GM23248 (cell line): ENCODE data around the gene TMEM59L. TPM values are rescaled to one million over a fixed set of nuclear protein-coding genes. Genes with fewer than 3 reads are reported as not detected.

Experiments
- DNase-seq: peaks from one replicate; pipeline ENCODE4 v3.0.0-alpha.2; 2015
- H2AFZ ChIP-seq: fragments of 200-600 bp; sonication (generic); 2 replicates; pipeline ENCODE4 v1.6.1; 2016; ENCODE audit warnings: antibody characterized with exemption
- H3F3A ChIP-seq: fragments of 200-600 bp; sonication (generic); 2 replicates; pipeline ENCODE4 v1.6.1; 2016; ENCODE audit warnings: mild to moderate bottlenecking, antibody characterized with exemption, mixed run types; ENCODE audit not compliant: insufficient read depth
- H3K27ac ChIP-seq: fragments of 200-600 bp; sonication (generic); 2 replicates; pipeline ENCODE4 v1.5.1; 2016; ENCODE audit warnings: mild to moderate bottlenecking
- H3K27me3 ChIP-seq: fragments of 200-600 bp; sonication (generic); replicated peaks from 2 replicates; pipeline ENCODE4 v1.6.1; 2016; ENCODE audit warnings: mild to moderate bottlenecking; ENCODE audit not compliant: insufficient read depth
- H3K36me3 ChIP-seq: fragments of 200-600 bp; sonication (generic); 2 replicates; pipeline ENCODE4 v1.6.1; 2016; ENCODE audit warnings: low read depth, mild to moderate bottlenecking
- H3K4me1 ChIP-seq: fragments of 200-600 bp; sonication (generic); 2 replicates; pipeline ENCODE4 v1.6.1; 2016; ENCODE audit warnings: mild to moderate bottlenecking; ENCODE audit not compliant: insufficient read depth
- H3K4me2 ChIP-seq: fragments of 200-600 bp; sonication (generic); one replicate; pipeline ENCODE4 v1.6.1; 2016; ENCODE audit warnings: mild to moderate bottlenecking; ENCODE audit not compliant: unreplicated experiment
- H3K4me3 ChIP-seq: fragments of 200-600 bp; sonication (generic); 2 replicates; pipeline ENCODE4 v1.5.1; 2016; ENCODE audit warnings: mild to moderate bottlenecking
- H3K79me2 ChIP-seq: fragments of 200-600 bp; sonication (generic); 2 replicates; pipeline ENCODE4 v1.6.1; 2016; ENCODE audit warnings: mild to moderate bottlenecking; ENCODE audit not compliant: insufficient read depth
- H3K9ac ChIP-seq: fragments of 200-600 bp; sonication (generic); 2 replicates; pipeline ENCODE4 v1.6.1; 2016; ENCODE audit warnings: mild to moderate bottlenecking
- H3K9me2 ChIP-seq: fragments of 200-600 bp; sonication (generic); 2 replicates; pipeline ENCODE4 v1.6.1; 2016; ENCODE audit warnings: mixed run types, mild to moderate bottlenecking, moderate library complexity; ENCODE audit not compliant: insufficient read depth
- H3K9me3 ChIP-seq: fragments of 200-600 bp; sonication (generic); one replicate; pipeline ENCODE4 v1.6.1; 2017; ENCODE audit warnings: low read depth
- H4K20me1 ChIP-seq: fragments of 200-600 bp; sonication (generic); 2 replicates; pipeline ENCODE4 v1.6.0; 2016; ENCODE audit not compliant: insufficient read depth
- EZH2 ChIP-seq: fragments of 200-600 bp; sonication (generic); IDR thresholded peaks from 2 replicates; pipeline ENCODE4 v1.6.1; 2018; ENCODE audit warnings: antibody characterized with exemption, mild to moderate bottlenecking; ENCODE audit not compliant: insufficient read depth, poor library complexity, severe bottlenecking
- EZH2phosphoT487 ChIP-seq: fragments of 200-600 bp; sonication (generic); IDR thresholded peaks from 2 replicates; pipeline ENCODE4 v1.6.1; 2018; ENCODE audit warnings: antibody characterized with exemption, moderate library complexity, mild to moderate bottlenecking, low read depth; ENCODE audit not compliant: insufficient read depth
- WGBS, 2 experiments: methylation state at CpG; one replicate each; pipeline ENCODE4 v1.1.6; 2015 to 2017; ENCODE audit warnings: low lambda C conversion rate in 2 of 2, low coverage in 1 of 2; ENCODE audit errors: missing lambda C conversion rate in 2 of 2; 5-methylcytosine and 5-hydroxymethylcytosine counted together
- in situ Hi-C: fragments of 300-500 bp; cut with MboI; formaldehyde crosslinking; loops from 2 replicates; pipeline ENCODE4 v1.15.0; 2020
- polyA plus RNA-seq: library from polyadenylated mRNA; unstranded; fragments of >200 nt; fragmentation: Nextera tagmentation; extraction: Ambion mirVana; gene quantifications from 2 replicates; pipeline ENCODE4 v1.2.1, GENCODE V29; 2016
- total RNA-seq: library from RNA; depleted of rRNA; stranded (reverse); fragments of >200 nt; shearing (Covaris generic); gene quantifications from 2 replicates; pipeline ENCODE4 v1.2.3, GENCODE V29; 2014

Gene TMEM59L
- total and polyA plus RNA-seq, 2 experiments from 2014 or later, result 0.97 to 2.1 TPM

DNA sequence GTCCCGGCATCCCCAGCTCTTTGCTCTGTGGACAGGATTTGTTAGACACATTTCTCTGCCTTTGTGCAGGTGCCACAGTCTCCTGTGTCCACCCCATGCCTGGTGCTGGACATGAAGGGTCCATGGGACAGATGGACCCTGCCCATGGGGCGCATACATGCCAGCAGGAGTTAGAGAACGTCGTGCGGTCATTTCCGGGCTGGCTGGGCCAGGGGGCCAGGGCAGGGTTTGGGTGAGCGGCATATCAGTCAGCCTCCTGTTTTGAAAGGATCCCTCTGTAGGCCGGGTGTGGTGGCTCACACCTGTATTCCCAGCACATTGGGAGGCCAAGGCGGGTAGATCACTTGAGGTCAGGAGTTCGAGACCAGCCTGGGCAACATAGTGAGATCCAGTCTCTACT lies 35.1 kb downstream of the TMEM59L start:
- in situ Hi-C loops, result no loop called here
- no peak overlapping the region for H3K27ac ChIP-seq
- H3K27me3 ChIP-seq, result no peaks in the 10 kb centered on the region
- H3K4me2 ChIP-seq, result no peak overlapping the region
- DNase-seq, result no peak
- H3K9me3 ChIP-seq, result no peaks in the 10 kb centered on the region
- H4K20me1 ChIP-seq, result no peaks in the 10 kb centered on the region
- TF ChIP-seq EZH2 (no peak), EZH2phosphoT487 (no peak)
- H3F3A ChIP-seq, result peaks cover 8% of the 10 kb centered on the region; the same call in 1 of the 2 replicates
- no peak overlapping the region for H3K9ac ChIP-seq
- no peaks in the 10 kb centered on the region for H3K9me2 ChIP-seq
- peaks cover 22% of the 10 kb centered on the region for H3K4me1 ChIP-seq
- no peaks in the 10 kb centered on the region for H3K36me3 ChIP-seq
- H2AFZ ChIP-seq, result no peak overlapping the region
- no peaks in the 10 kb centered on the region for H3K79me2 ChIP-seq
- H3K4me3 ChIP-seq, result no peak overlapping the region
- 89 to 95% methylated on average over 10 of the region's 10 CpGs for WGBS, 2 experiments

DNA sequence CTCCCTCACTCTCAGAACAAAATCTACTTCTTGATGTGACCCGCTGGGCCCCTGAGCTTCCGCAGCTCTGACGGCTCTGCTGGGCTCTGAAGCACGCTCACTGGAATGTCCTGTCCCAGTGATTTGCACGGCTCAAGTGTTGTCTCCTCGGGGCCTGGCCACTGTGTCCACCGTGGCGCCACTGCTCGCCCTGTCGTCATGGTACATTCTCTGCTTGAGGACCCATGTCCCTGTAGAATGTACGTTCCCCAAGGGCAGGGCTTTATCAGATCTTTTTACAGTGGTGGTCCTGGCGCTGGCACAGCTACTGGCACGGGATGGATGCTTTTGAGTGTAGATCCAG lies 36.3 kb downstream of the TMEM59L start:
- H3K27ac ChIP-seq, result no peak overlapping the region

DNA sequence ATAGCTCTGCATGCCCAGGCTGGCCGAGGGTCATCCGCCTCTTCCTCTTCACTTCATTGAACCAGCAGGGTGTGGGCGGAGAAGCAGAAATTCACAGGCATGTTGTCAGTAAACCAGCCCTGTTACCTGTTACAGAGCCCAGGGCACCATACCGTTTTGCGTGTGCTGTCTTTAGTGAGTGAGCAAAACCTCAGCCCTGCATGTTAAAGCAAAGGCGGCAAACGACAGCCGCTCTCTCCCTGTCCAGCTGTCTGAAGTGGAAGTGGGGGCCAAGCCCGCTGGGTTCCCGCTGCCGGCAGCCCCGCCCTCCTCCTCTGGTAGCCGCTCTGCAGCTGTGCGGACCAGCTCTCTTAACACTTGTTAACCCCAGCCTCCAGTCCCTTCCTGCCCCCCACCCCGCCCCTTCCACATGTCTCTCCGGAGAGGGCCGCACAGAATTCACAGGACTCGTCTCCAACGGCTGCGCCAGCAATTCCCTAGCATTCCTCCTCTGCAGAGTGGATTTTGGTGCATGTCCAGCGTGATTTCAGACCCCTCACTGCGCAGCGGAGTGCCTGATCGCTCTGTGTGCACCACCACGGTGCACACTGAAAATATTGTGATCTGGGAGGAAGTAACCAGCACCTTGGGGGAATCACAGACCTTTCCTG lies 36.8 kb downstream of the TMEM59L start:
- no peaks in the 10 kb centered on the region for H3K79me2 ChIP-seq
- 27% methylated on average over 25 of the region's 25 CpGs for WGBS, 2 experiments
- peak overlapping the region; percentile 42; the same call in 1 of the 2 replicates for H3K4me3 ChIP-seq
- peak overlapping the region; percentile 78 for H3K9ac ChIP-seq
- peak; percentile 52 for DNase-seq
- H3K27me3 ChIP-seq, result no peaks in the 10 kb centered on the region
- no peaks in the 10 kb centered on the region for H3K9me3 ChIP-seq
- H3K4me1 ChIP-seq, result peaks cover 22% of the 10 kb centered on the region
- H4K20me1 ChIP-seq, result no peaks in the 10 kb centered on the region
- H3K4me2 ChIP-seq, result peak overlapping the region; percentile 72
- in situ Hi-C loops, result no loop called here
- H3F3A ChIP-seq, result peaks cover 8% of the 10 kb centered on the region; the same call in 1 of the 2 replicates
- H3K27ac ChIP-seq, result peak overlapping the region; percentile 87
- peak overlapping the region; percentile 66 for H2AFZ ChIP-seq
- H3K36me3 ChIP-seq, result no peaks in the 10 kb centered on the region
- no peak for TF ChIP-seq EZH2phosphoT487
- no peak for TF ChIP-seq EZH2
- no peaks in the 10 kb centered on the region for H3K9me2 ChIP-seq

More for the DNA sequence above, 36.3 kb downstream of the TMEM59L start:
- H3K36me3 ChIP-seq, result no peaks in the 10 kb centered on the region
- peaks cover 8% of the 10 kb centered on the region; the same call in 1 of the 2 replicates for H3F3A ChIP-seq
- H4K20me1 ChIP-seq, result no peaks in the 10 kb centered on the region
- in situ Hi-C loops, result no loop called here
- no peak overlapping the region for H2AFZ ChIP-seq
- no peaks in the 10 kb centered on the region for H3K79me2 ChIP-seq
- H3K4me2 ChIP-seq, result no peak overlapping the region
- H3K9ac ChIP-seq, result no peak overlapping the region
- TF ChIP-seq EZH2 (no peak), EZH2phosphoT487 (no peak)
- no peak overlapping the region for H3K4me3 ChIP-seq
- no peak for DNase-seq
- no peaks in the 10 kb centered on the region for H3K9me2 ChIP-seq
- no peaks in the 10 kb centered on the region for H3K27me3 ChIP-seq
- WGBS, 2 experiments, result 82 to 83% methylated on average over 13 of the region's 13 CpGs
- no peaks in the 10 kb centered on the region for H3K9me3 ChIP-seq
- peaks cover 22% of the 10 kb centered on the region for H3K4me1 ChIP-seq

GRCh38 chr19:18650021-18650390 lies 37.3 kb downstream of the TMEM59L start:
- in situ Hi-C loops, result no loop called here
- Histone ChIP-seq H3K36me3 (no peaks in the 10 kb centered on the region), H3K4me2 (peak overlapping the region; percentile 72), H3K27ac (peak overlapping the region; percentile 87), H3K9ac (peak overlapping the region; percentile 78), H3K9me2 (no peaks in the 10 kb centered on the region), H3K27me3 (no peaks in the 10 kb centered on the region), H3K9me3 (no peaks in the 10 kb centered on the region), H3K4me3 (peak overlapping the region; percentile 42), H3K79me2 (no peaks in the 10 kb centered on the region), H4K20me1 (no peaks in the 10 kb centered on the region), H3K4me1 (peaks cover 22% of the 10 kb centered on the region), H3F3A (peaks cover 8% of the 10 kb centered on the region; the same call in 1 of the 2 replicates), H2AFZ (peak overlapping the region; percentile 66)
- no peak for TF ChIP-seq EZH2
- no peak for TF ChIP-seq EZH2phosphoT487
- peak; percentile 72 for DNase-seq
- 2 to 6% methylated on average over 17 of the region's 17 CpGs for WGBS, 2 experiments
